Right hindlimb (tissue), 1 donor: ENCODE results near the gene LHX3.

Source experiments
- DNase-seq: peaks from one replicate; pipeline ENCODE4 v3.0.0-alpha.2; 2018

LHX3 gene

GRCh38 chr9:136174779-136175615 is 29.9 kb downstream of the LHX3 start:
- DNase-seq = no peak

GRCh38 chr9:136173648-136174290 is 31.2 kb downstream of the LHX3 start:
- no peak for DNase-seq

GRCh38 chr9:136172412-136173079 is 32.4 kb downstream of the LHX3 start:
- DNase-seq = no peak

GRCh38 chr9:136171801-136172411 is 33.0 kb downstream of the LHX3 start:
- no peak for DNase-seq

- no peak for DNase-seq
These were observed 33.7 kb downstream of the LHX3 start for GRCh38 chr9:136171009-136171800.

- DNase-seq = no peak
These were observed 34.7 kb downstream of the LHX3 start for GRCh38 chr9:136170006-136170901.

- no peak for DNase-seq
These were observed 35.4 kb downstream of the LHX3 start for GRCh38 chr9:136169495-136169894.

- no peak for DNase-seq
These were observed 41.6 kb downstream of the LHX3 start for GRCh38 chr9:136163248-136163850.

- DNase-seq = peak; percentile 8
These were observed 43.8 kb downstream of the LHX3 start for GRCh38 chr9:136160995-136161610.

- peak; percentile 13 for DNase-seq
These were observed 44.5 kb downstream of the LHX3 start for GRCh38 chr9:136160381-136160841.

- DNase-seq = peak; percentile 15
These were observed 45.1 kb downstream of the LHX3 start for GRCh38 chr9:136159851-136160250.

GRCh38 chr9:136157477-136158265 is 47.3 kb downstream of the LHX3 start:
- no peak for DNase-seq

- DNase-seq = no peak
These were observed 48.5 kb downstream of the LHX3 start for GRCh38 chr9:136156209-136157120.

- DNase-seq = no peak
These were observed 49.4 kb downstream of the LHX3 start for GRCh38 chr9:136155576-136155975.

- DNase-seq = no peak
These were observed 50.0 kb downstream of the LHX3 start for GRCh38 chr9:136154943-136155342.

- no peak for DNase-seq
These were observed 51.4 kb downstream of the LHX3 start for GRCh38 chr9:136153381-136154065.

- DNase-seq = no peak
These were observed 52.0 kb downstream of the LHX3 start for GRCh38 chr9:136152931-136153330.

GRCh38 chr9:136152543-136152866 is 52.4 kb downstream of the LHX3 start:
- DNase-seq = no peak
